B cell (primary cell): ENCODE data around the gene VEGFB. TPM values are rescaled to one million over a fixed set of nuclear protein-coding genes. Genes with fewer than 3 reads are reported as not detected.

Source experiments
- ATAC-seq: fragments of 200-7000 bp; cut with Tn5 transposase; one replicate; pipeline ENCODE4 v1.10.0; 2021; ENCODE audit warnings: low read depth, mild to moderate bottlenecking, moderate number of reproducible peaks, moderate library complexity
- CTCF ChIA-PET: fragments of 350-600 bp; sonication (Branson Sonifier 250); formaldehyde crosslinking; loops from one replicate; lab custom pipeline; 2021; ENCODE audit warnings: antibody characterized with exemption, inconsistent platforms; lab: Charles Lee
- POLR2A ChIA-PET: fragments of 350-600 bp; sonication (Branson Sonifier 250); formaldehyde crosslinking; loops from one replicate; lab custom pipeline; 2021; ENCODE audit warnings: antibody characterized with exemption; lab: Charles Lee
- DNase-seq: peaks from one replicate; pipeline ENCODE4 v3.0.0; 2013
- H2AFZ ChIP-seq: 2 replicates; pipeline ENCODE4 v1.6.1; 2012; ENCODE audit warnings: mild to moderate bottlenecking, low read depth, low read length; ENCODE audit not compliant: insufficient read depth, poor library complexity, severe bottlenecking
- H3K27ac ChIP-seq, 2 donors: 1 replicate in 1 of 2; 2 replicates in 1 of 2; pipeline ENCODE4 v1.5.1; 2012 to 2013; ENCODE audit warnings: low read length in 2 of 2, mild to moderate bottlenecking in 2 of 2, moderate library complexity in 1 of 2
- H3K27me3 ChIP-seq, 4 experiments: fragments of 200-600 bp in 1 of 4; sonication (generic) in 1 of 4; replicated peaks in 1 of 4; 1 replicate in 2 of 4; 2 replicates in 2 of 4; pipeline versions ENCODE4 v1.6.1 to v1.7.0; 2013 to 2016; ENCODE audit warnings: low read length in 3 of 4, mild to moderate bottlenecking in 2 of 4, mixed read lengths in 1 of 4, moderate library complexity in 1 of 4; ENCODE audit not compliant: insufficient read depth in 4 of 4, control insufficient read depth in 3 of 4; ENCODE audit errors: control extremely low read depth in 1 of 4
- H3K36me3 ChIP-seq, 2 experiments: replicated peaks in 1 of 2; 1 replicate in 1 of 2; 2 replicates in 1 of 2; pipeline versions ENCODE4 v1.6.1 to v1.7.1; 2013; ENCODE audit warnings: low read length in 1 of 2; ENCODE audit not compliant: insufficient read depth in 2 of 2, control insufficient read depth in 1 of 2; ENCODE audit errors: control extremely low read depth in 1 of 2, extremely low read depth in 1 of 2
- H3K4me1 ChIP-seq, 2 donors: fragments of 200-600 bp in 1 of 2; sonication (generic) in 1 of 2; 1 replicate in 1 of 2; 2 replicates in 1 of 2; pipeline versions ENCODE4 v1.5.1 to v1.6.1; 2013 to 2017; ENCODE audit warnings: low read length in 2 of 2; ENCODE audit not compliant: control insufficient read depth in 2 of 2, insufficient read depth in 2 of 2
- H3K4me2 ChIP-seq: replicated peaks from 2 replicates; pipeline ENCODE3; 2012; ENCODE audit warnings: mild to moderate bottlenecking, low read depth, low read length; ENCODE audit not compliant: poor library complexity, severe bottlenecking
- H3K4me3 ChIP-seq, 5 experiments: fragments of 200-600 bp in 1 of 5; sonication (generic) in 1 of 5; 1 replicate in 3 of 5; 2 replicates in 2 of 5; pipeline versions ENCODE4 v1.5.1 to v1.7.0; 2011 to 2016; ENCODE audit warnings: low read length in 4 of 5, mild to moderate bottlenecking in 4 of 5, low read depth in 2 of 5, control low read depth in 1 of 5, moderate library complexity in 1 of 5; ENCODE audit not compliant: insufficient read depth in 1 of 5; ENCODE audit errors: control extremely low read depth in 1 of 5, extremely low read depth in 1 of 5
- H3K79me2 ChIP-seq: fragments of 200-600 bp; sonication (generic); one replicate; pipeline ENCODE4 v1.6.0; 2016; ENCODE audit warnings: low read length; ENCODE audit not compliant: control insufficient read depth, insufficient read depth
- H3K9ac ChIP-seq: fragments of 200-600 bp; sonication (generic); 2 replicates; pipeline ENCODE4 v1.6.1; 2017; ENCODE audit warnings: mild to moderate bottlenecking, low read length, moderate library complexity
- H3K9me3 ChIP-seq, 3 donors: one replicate each; pipeline versions ENCODE4 v1.6.1 to v1.7.1; 2013; ENCODE audit warnings: low read length in 2 of 3; ENCODE audit not compliant: control insufficient read depth in 2 of 3, insufficient read depth in 1 of 3; ENCODE audit errors: control extremely low read depth in 1 of 3
- H4K20me1 ChIP-seq: 2 replicates; pipeline ENCODE4 v1.6.0; 2012; ENCODE audit warnings: mild to moderate bottlenecking, low read length; ENCODE audit not compliant: insufficient read depth, control insufficient read depth, poor library complexity, severe bottlenecking
- H3K27ac Mint-ChIP-seq: one replicate; pipeline ENCODE4 v1.8.0; 2021; ENCODE audit warnings: mixed read lengths
- H3K27me3 Mint-ChIP-seq: one replicate; pipeline ENCODE4 v1.8.0; 2021; ENCODE audit warnings: mixed read lengths
- H3K4me1 Mint-ChIP-seq: one replicate; pipeline ENCODE4 v1.8.0; 2021; ENCODE audit warnings: mixed read lengths
- H3K4me3 Mint-ChIP-seq: one replicate; pipeline ENCODE4 v1.8.0; 2021; ENCODE audit warnings: mixed read lengths
- H3K9me3 Mint-ChIP-seq: one replicate; pipeline ENCODE4 v1.8.0; 2022; ENCODE audit warnings: mixed read lengths; ENCODE audit not compliant: insufficient read depth
- EZH2 ChIP-seq: IDR thresholded peaks from 2 replicates; pipeline ENCODE4 v1.6.1; 2012; ENCODE audit warnings: borderline replicate concordance, low read depth, mild to moderate bottlenecking, moderate library complexity, low read length; ENCODE audit not compliant: insufficient read depth, poor library complexity, severe bottlenecking
- WGBS: methylation state at CpG from one replicate; pipeline ENCODE4 v1.1.5; 2013; ENCODE audit warnings: missing lambda C conversion rate; ENCODE audit not compliant: insufficient coverage; 5-methylcytosine and 5-hydroxymethylcytosine counted together
- intact Hi-C: fragments of 100-400 bp; cut with micrococcal nuclease; formaldehyde crosslinking; loops from one replicate; pipeline ENCODE4 v1.10.0; 2022
- polyA plus RNA-seq: library from polyadenylated mRNA; depleted of rRNA; stranded (reverse); fragments of >200 nt; gene quantifications from 2 replicates; pipeline ENCODE4 v1.2.3, GENCODE V29; 2012
- total RNA-seq, 2 donors: library from RNA; stranded (reverse); fragments of 120-200 nt in 1 of 2; gene quantifications; 1 replicate in 1 of 2; 2 replicates in 1 of 2; pipeline versions ENCODE4 v1.2.3 to v1.2.4, GENCODE V29; 2013 to 2022
- TF ChIP-seq, protein P1 (sequence below): fragments of 200-600 bp; IDR thresholded peaks from one replicate; pipeline ENCODE4 v1.8.0; 2022; ENCODE audit warnings: antibody characterized with exemption, mild to moderate bottlenecking

The VEGFB gene
- total and polyA plus RNA-seq, 2 donors (not counting 1 experiment from before 2014, with no cell fraction given), result 56.4 to 152 TPM

DNA sequence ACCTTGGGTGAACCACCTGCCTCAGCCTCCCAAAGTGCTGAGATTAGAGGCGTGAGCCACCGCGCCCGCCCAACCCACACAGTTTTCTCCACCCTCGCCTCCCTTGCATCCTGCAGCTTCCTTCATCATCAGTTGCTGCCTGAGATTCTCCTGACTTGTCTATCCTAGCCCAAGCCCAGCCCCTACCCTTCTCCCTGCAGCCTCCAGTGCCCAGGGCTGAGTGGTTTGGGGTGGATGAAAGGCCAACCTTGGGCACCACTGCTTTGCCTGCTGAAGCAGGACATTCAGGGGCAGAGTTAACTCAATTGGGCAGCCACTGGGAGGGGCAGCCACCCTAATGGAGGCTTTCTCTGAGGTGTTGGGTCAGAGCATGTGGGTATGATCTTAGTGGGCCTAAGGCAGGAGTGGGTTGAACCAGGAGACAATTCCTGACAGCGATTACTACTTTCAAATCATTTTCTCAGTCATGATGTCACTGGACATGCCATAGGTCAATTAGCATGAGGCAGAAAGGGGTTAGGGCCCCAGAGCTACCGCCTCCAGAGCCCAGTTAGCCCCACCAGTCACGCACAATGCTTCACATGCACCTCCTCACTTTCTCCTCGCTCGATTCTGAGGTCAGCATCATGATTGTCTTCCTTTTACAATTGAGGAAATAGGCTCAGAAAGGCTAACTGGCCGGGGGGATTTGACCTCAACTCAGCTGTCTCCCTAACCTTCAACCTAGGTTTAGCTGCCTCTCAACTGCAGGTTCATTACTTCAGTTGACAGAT is 5.5 kb downstream of the VEGFB start:
- peaks cover 20% of the 10 kb centered on the region for H4K20me1 ChIP-seq
- ChIA-PET POLR2A (interaction anchor here (0.6 to 1.3 kb wide), 5 partner anchors 13 to 265 kb away, joined by 3 to 4 read pairs (median 3); partner anchors contain the start of genes COX8A, NUDT22 and TRPT1), CTCF (no interaction called here)
- no peaks in the 10 kb centered on the region for H3K9me3 ChIP-seq
- no peaks in the 10 kb centered on the region for H3K27me3 Mint-ChIP-seq
- peak overlapping the region; percentile 97 for H3K27ac Mint-ChIP-seq
- H3K4me3 ChIP-seq, result peak overlapping the region in 4 of 5 experiments; percentile 76 to 91 (median 83)
- H3K4me1 ChIP-seq, result peaks cover 29 to 62% of the 10 kb centered on the region in 2 donors
- H3K4me3 Mint-ChIP-seq, result peak overlapping the region; percentile 91
- intact Hi-C loops, result loop anchor here (1.0 to 2.0 kb wide), 3 partner anchors 14 to 53 kb away; partner anchors contain the start of genes BAD, GPR137, NUDT22 and STIP1
- peaks cover 63% of the 10 kb centered on the region for H3K4me1 Mint-ChIP-seq
- TF ChIP-seq EZH2, result no peak
- peaks cover 0 to 38% of the 10 kb centered on the region in 2 experiments for H3K36me3 ChIP-seq
- ATAC-seq (no peak), DNase-seq (peak; percentile 84)
- H3K4me2 ChIP-seq, result peak overlapping the region; percentile 99
- peak overlapping the region; percentile 47 for H2AFZ ChIP-seq
- H3K9ac ChIP-seq, result peak overlapping the region; percentile 81
- H3K9me3 Mint-ChIP-seq, result no peaks in the 10 kb centered on the region
- peaks cover 25% of the 10 kb centered on the region for H3K79me2 ChIP-seq
- H3K27ac ChIP-seq, result peak overlapping the region; percentile 98
- whole genome bisulfite sequencing, result 69% methylated on average over 7 of the region's 11 CpGs
- no peaks in the 10 kb centered on the region for H3K27me3 ChIP-seq

DNA sequence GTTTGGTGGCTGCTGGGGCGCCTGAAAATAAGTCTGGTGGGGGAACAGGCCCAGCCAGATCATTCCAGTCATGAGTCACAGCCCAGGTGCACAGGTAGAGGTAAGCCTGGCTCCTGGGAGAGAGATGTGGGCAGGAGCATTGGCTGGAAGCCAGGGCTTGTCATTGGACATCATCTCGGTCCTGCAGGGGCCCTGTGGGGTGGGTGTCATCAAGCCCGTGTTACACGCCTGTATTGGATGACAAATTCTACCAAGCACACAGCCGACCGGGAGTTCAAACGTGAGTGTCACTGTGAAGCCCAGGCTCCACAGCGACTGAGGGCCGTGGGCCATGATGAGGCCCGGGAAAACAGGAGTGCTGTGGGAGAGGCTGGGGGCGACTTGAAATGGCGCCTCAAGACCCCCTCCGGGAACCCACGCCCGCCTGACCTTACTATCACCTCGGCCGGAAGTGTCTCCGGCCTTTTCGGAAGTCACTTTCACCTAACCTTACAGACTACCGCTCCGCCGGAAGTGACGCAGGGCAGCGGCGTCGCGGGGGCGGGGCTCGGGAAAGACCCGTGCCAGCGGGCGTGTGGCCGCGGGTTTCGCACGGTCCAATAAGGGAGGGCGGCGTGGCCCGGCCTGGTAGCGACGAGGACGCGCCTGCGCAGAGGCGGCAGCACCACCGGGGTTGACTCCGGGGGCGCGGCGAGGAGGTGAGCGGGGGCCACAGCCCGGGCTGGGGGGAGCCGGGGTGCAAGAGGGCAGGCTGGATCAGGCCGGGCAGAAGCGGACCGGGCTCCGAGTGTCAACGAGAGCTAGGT is 6.3 kb downstream of the VEGFB start, which contains the start of gene FKBP2:
Gene FKBP2 (plus strand): TSS at position 661 of the 806 bp plus-strand sequence. CDS start 1,293 bp downstream, outside the sequence.
- Histone ChIP-seq H3K9ac (peak within 1 kb of the TSS; percentile 81), H2AFZ (peak within 1 kb of the TSS; percentile 74), H3K4me2 (peak within 1 kb of the TSS; percentile 99), H3K4me3 (peak within 1 kb of the TSS in 4 of 5 experiments; percentile 76 to 91 (median 83)), H3K4me1 (peaks cover 31 to 63% of the 10 kb centered on the region in 2 donors), H3K36me3 (peaks cover 0 to 38% of the 10 kb centered on the region in 2 experiments), H3K79me2 (peaks cover 17% of the 10 kb centered on the region), H3K27me3 (no peaks in the 10 kb centered on the region), H4K20me1 (peaks cover 13% of the 10 kb centered on the region), H3K27ac (peak within 1 kb of the TSS; percentile 98), H3K9me3 (no peaks in the 10 kb centered on the region)
- intact Hi-C loops, result loop anchor here (1.0 to 2.0 kb wide), 7 partner anchors 10 to 65 kb away; partner anchors contain the start of genes BAD, DNAJC4, ESRRA and FERMT3
- WGBS, result 2% methylated on average over 58 of the region's 58 CpGs
- H3K9me3 Mint-ChIP-seq, result no peaks in the 10 kb centered on the region
- H3K27ac Mint-ChIP-seq, result peak within 1 kb of the TSS; percentile 97
- peak; percentile 99 for DNase-seq
- ATAC-seq, result peak; percentile 58
- ChIA-PET CTCF (interaction anchor here (1.0 to 1.5 kb wide), 7 partner anchors 10 to 77 kb away, joined by 3 to 16 read pairs (median 7); partner anchors contain the start of genes ESRRA, FERMT3, NUDT22 and PRDX5), POLR2A (interaction anchor here (0.6 to 1.4 kb wide), 18 partner anchors 9 to 627 kb away, joined by 3 to 11 read pairs (median 4); partner anchors contain the start of genes DNAJC4, ESRRA, GPR137 and NUDT22)
- no peak for TF ChIP-seq EZH2
- TF ChIP-seq, protein P1, sequence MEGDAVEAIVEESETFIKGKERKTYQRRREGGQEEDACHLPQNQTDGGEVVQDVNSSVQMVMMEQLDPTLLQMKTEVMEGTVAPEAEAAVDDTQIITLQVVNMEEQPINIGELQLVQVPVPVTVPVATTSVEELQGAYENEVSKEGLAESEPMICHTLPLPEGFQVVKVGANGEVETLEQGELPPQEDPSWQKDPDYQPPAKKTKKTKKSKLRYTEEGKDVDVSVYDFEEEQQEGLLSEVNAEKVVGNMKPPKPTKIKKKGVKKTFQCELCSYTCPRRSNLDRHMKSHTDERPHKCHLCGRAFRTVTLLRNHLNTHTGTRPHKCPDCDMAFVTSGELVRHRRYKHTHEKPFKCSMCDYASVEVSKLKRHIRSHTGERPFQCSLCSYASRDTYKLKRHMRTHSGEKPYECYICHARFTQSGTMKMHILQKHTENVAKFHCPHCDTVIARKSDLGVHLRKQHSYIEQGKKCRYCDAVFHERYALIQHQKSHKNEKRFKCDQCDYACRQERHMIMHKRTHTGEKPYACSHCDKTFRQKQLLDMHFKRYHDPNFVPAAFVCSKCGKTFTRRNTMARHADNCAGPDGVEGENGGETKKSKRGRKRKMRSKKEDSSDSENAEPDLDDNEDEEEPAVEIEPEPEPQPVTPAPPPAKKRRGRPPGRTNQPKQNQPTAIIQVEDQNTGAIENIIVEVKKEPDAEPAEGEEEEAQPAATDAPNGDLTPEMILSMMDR, result no peak
- peaks cover 62% of the 10 kb centered on the region for H3K4me1 Mint-ChIP-seq
- H3K4me3 Mint-ChIP-seq, result peak within 1 kb of the TSS; percentile 91
- H3K27me3 Mint-ChIP-seq, result no peaks in the 10 kb centered on the region
